ENCODE results near the gene ZBTB2.

The ZBTB2 gene

GRCh38 chr6:151413372-151414145, 22.2 kb upstream of the ZBTB2 start:
- no peak overlapping the region for H3K4me3 ChIP-seq (ENCODE audit: low read depth in 1 of 2, low read length in 1 of 2)
- no peaks in the 10 kb centered on the region for H3K4me1 ChIP-seq (ENCODE audit: control insufficient read depth in 1 of 2, insufficient read depth in 1 of 2, low read depth in 1 of 2, low read length in 1 of 2)
- H3K27ac ChIP-seq = no peak overlapping the region
- H3K9me3 ChIP-seq = no peaks in the 10 kb centered on the region
- peaks cover 33% of the 10 kb centered on the region for H3K36me3 ChIP-seq
- TF ChIP-seq, protein P1, sequence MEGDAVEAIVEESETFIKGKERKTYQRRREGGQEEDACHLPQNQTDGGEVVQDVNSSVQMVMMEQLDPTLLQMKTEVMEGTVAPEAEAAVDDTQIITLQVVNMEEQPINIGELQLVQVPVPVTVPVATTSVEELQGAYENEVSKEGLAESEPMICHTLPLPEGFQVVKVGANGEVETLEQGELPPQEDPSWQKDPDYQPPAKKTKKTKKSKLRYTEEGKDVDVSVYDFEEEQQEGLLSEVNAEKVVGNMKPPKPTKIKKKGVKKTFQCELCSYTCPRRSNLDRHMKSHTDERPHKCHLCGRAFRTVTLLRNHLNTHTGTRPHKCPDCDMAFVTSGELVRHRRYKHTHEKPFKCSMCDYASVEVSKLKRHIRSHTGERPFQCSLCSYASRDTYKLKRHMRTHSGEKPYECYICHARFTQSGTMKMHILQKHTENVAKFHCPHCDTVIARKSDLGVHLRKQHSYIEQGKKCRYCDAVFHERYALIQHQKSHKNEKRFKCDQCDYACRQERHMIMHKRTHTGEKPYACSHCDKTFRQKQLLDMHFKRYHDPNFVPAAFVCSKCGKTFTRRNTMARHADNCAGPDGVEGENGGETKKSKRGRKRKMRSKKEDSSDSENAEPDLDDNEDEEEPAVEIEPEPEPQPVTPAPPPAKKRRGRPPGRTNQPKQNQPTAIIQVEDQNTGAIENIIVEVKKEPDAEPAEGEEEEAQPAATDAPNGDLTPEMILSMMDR (IDR thresholded peaks at IDR 0.05) = no peak
- H3K27me3 ChIP-seq = no peaks in the 10 kb centered on the region

GRCh38 chr6:151412909-151413308, 21.6 kb upstream of the ZBTB2 start:
- H3K27ac ChIP-seq = no peak overlapping the region
- H3K4me1 ChIP-seq (ENCODE audit: control insufficient read depth in 1 of 2, insufficient read depth in 1 of 2, low read depth in 1 of 2, low read length in 1 of 2) = no peaks in the 10 kb centered on the region
- H3K9me3 ChIP-seq = no peaks in the 10 kb centered on the region
- TF ChIP-seq, protein P1 (IDR thresholded peaks at IDR 0.05) = no peak
- H3K36me3 ChIP-seq = peaks cover 34% of the 10 kb centered on the region
- no peaks in the 10 kb centered on the region for H3K27me3 ChIP-seq
- H3K4me3 ChIP-seq (ENCODE audit: low read depth in 1 of 2, low read length in 1 of 2) = no peak overlapping the region

DNA sequence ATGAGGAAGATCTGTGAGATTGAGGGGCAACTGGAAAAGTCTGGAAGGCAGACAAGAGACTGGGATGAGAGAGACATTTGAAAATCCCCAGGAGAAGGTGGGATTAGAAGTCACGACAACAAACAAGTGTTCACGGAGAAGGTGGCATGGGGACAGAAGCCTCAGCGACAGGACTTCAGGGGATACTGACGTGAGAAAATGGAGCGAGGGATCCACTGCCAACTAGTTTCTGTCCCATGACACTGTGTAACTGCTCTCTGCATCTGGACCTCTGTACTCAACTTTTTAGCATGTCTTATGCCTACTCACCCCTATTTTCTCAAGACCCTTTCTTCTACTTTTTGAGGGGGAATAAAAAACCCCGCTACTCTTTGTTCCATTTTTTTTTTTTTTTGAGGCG, 18.3 kb upstream of the ZBTB2 start:
- H3K4me1 ChIP-seq (ENCODE audit: control insufficient read depth in 1 of 2, insufficient read depth in 1 of 2, low read depth in 1 of 2, low read length in 1 of 2) = no peaks in the 10 kb centered on the region
- H3K9me3 ChIP-seq = no peaks in the 10 kb centered on the region
- no peaks in the 10 kb centered on the region for H3K27me3 ChIP-seq
- H3K27ac ChIP-seq = no peak overlapping the region
- TF ChIP-seq, protein P1 (IDR thresholded peaks at IDR 0.05) = no peak
- no peak overlapping the region for H3K4me3 ChIP-seq (ENCODE audit: low read depth in 1 of 2, low read length in 1 of 2)
- H3K36me3 ChIP-seq = peaks cover 30% of the 10 kb centered on the region

- Histone ChIP-seq H3K27me3 (no peaks in the 10 kb centered on the region), H3K9me3 (no peaks in the 10 kb centered on the region), H3K36me3 (peaks cover 31% of the 10 kb centered on the region), H3K27ac (no peak overlapping the region), H3K4me3 (ENCODE audit: low read depth in 1 of 2, low read length in 1 of 2) (no peak overlapping the region), H3K4me1 (ENCODE audit: control insufficient read depth in 1 of 2, insufficient read depth in 1 of 2, low read depth in 1 of 2, low read length in 1 of 2) (no peaks in the 10 kb centered on the region)
- TF ChIP-seq, protein P1 (IDR thresholded peaks at IDR 0.05) = no peak
Observed at GRCh38 chr6:151409260-151409659, 17.9 kb upstream of the ZBTB2 start.

- TF ChIP-seq, protein P1 (IDR thresholded peaks at IDR 0.05) = no peak
- H3K27me3 ChIP-seq = no peaks in the 10 kb centered on the region
- H3K9me3 ChIP-seq = no peaks in the 10 kb centered on the region
- H3K4me1 ChIP-seq (ENCODE audit: control insufficient read depth in 1 of 2, insufficient read depth in 1 of 2, low read depth in 1 of 2, low read length in 1 of 2) = no peaks in the 10 kb centered on the region
- H3K27ac ChIP-seq = no peak overlapping the region
- H3K4me3 ChIP-seq (ENCODE audit: low read depth in 1 of 2, low read length in 1 of 2) = no peak overlapping the region
- peaks cover 29% of the 10 kb centered on the region for H3K36me3 ChIP-seq
Observed at GRCh38 chr6:151408858-151409257, 17.5 kb upstream of the ZBTB2 start.
